Activated CD4-positive, alpha-beta T cell treated with anti-CD3 and anti-CD28 coated beads for 36 hours (primary cell): ENCODE data around the gene EOMES. TPM values are rescaled to one million over a fixed set of nuclear protein-coding genes. Genes with fewer than 3 reads are reported as not detected.

Experiments used
- ATAC-seq: fragments of 200-7000 bp; cut with Tn5 transposase; one replicate; pipeline ENCODE4 v1.10.0; 2021; ENCODE audit warnings: mild to moderate bottlenecking, moderate library complexity
- CTCF ChIA-PET: fragments of 350-600 bp; sonication (Branson Sonifier 250); formaldehyde crosslinking; loops from one replicate; lab custom pipeline; 2021; ENCODE audit warnings: antibody characterized with exemption; lab: Charles Lee
- POLR2A ChIA-PET: fragments of 350-600 bp; sonication (Branson Sonifier 250); formaldehyde crosslinking; loops from one replicate; lab custom pipeline; 2021; ENCODE audit warnings: antibody characterized with exemption, inconsistent platforms; lab: Charles Lee
- DNase-seq: peaks from one replicate; pipeline ENCODE4 v3.0.0-alpha.2; 2020
- H3K27ac Mint-ChIP-seq: one replicate; pipeline ENCODE4 v1.8.0; 2021; ENCODE audit warnings: mixed read lengths
- H3K27me3 Mint-ChIP-seq: one replicate; pipeline ENCODE4 v1.8.0; 2021; ENCODE audit warnings: mixed read lengths
- H3K36me3 Mint-ChIP-seq: one replicate; pipeline ENCODE4 v1.8.0; 2021; ENCODE audit warnings: low read depth, mixed read lengths
- H3K4me1 Mint-ChIP-seq: one replicate; pipeline ENCODE4 v1.8.0; 2021; ENCODE audit warnings: mixed read lengths
- H3K4me3 Mint-ChIP-seq: one replicate; pipeline ENCODE4 v1.8.0; 2021; ENCODE audit warnings: mild to moderate bottlenecking, moderate library complexity, mixed read lengths
- H3K9me3 Mint-ChIP-seq: one replicate; pipeline ENCODE4 v1.8.0; 2021; ENCODE audit warnings: low read depth, mixed read lengths
- intact Hi-C, 2 experiments: fragments of 100-400 bp; cut with DNase I in 1 of 2; cut with micrococcal nuclease in 1 of 2; formaldehyde crosslinking; loops; one replicate each; pipeline versions ENCODE4 v1.14.2 to v1.15.1; 2022 to 2024; cut with DNase I, micrococcal nuclease
- total RNA-seq, 2 experiments: library from RNA; stranded (reverse); gene quantifications; one replicate each; pipeline ENCODE4 v1.2.3, GENCODE V29; 2021

EOMES gene
- total RNA-seq, 2 experiments from 2014 or later = 0.25 TPM

GRCh38 chr3:27729748-27730611 is 7.9 kb upstream of the EOMES start:
- Mint-ChIP-seq H3K27ac (no peak overlapping the region), H3K4me3 (peak overlapping the region; percentile 66), H3K36me3 (no peaks in the 10 kb centered on the region), H3K27me3 (peaks cover 65% of the 10 kb centered on the region), H3K9me3 (no peaks in the 10 kb centered on the region), H3K4me1 (peaks cover 31% of the 10 kb centered on the region)
- ATAC-seq (peak; percentile 42), DNase-seq (peak; percentile 53)
- intact Hi-C loops = loop anchor here (2.0 to 10.0 kb wide), 5 partner anchors 15 to 845 kb away; no protein-coding TSS in a partner anchor
- ChIA-PET POLR2A (no interaction called here), CTCF (interaction anchor here (3.5 kb wide), 1 partner anchor 17 kb away, joined by 24 read pairs; no protein-coding TSS in a partner anchor)

- H3K27ac Mint-ChIP-seq = no peak overlapping the region
- ChIA-PET CTCF (interaction anchor here (0.6 to 3.5 kb wide), 3 partner anchors 17 to 599 kb away, joined by 3 to 24 read pairs (median 6); no protein-coding TSS in a partner anchor), POLR2A (no interaction called here)
Observed at GRCh38 chr3:27729325-27729724, 7.2 kb upstream of the EOMES start.

GRCh38 chr3:27728195-27729087 is 6.3 kb upstream of the EOMES start:
- ATAC-seq (peak; percentile 69), DNase-seq (peak; percentile 56)
- intact Hi-C loops = loop anchor here (2.0 to 10.0 kb wide), 5 partner anchors 14 to 846 kb away; no protein-coding TSS in a partner anchor
- H3K4me3 Mint-ChIP-seq = peak overlapping the region; percentile 41
- peaks cover 41% of the 10 kb centered on the region for H3K4me1 Mint-ChIP-seq
- H3K27ac Mint-ChIP-seq = no peak overlapping the region
- no peaks in the 10 kb centered on the region for H3K36me3 Mint-ChIP-seq
- peaks cover 79% of the 10 kb centered on the region for H3K27me3 Mint-ChIP-seq
- H3K9me3 Mint-ChIP-seq = no peaks in the 10 kb centered on the region
- ChIA-PET CTCF (interaction anchor here (0.6 to 3.5 kb wide), 10 partner anchors 16 to 621 kb away, joined by 3 to 24 read pairs (median 3); partner anchors contain the start of genes AZI2 and ZCWPW2), POLR2A (no interaction called here)

More at GRCh38 chr3:27729325-27729724, 7.2 kb upstream of the EOMES start:
- ATAC-seq (no peak), DNase-seq (peak; percentile 6)
- intact Hi-C loops = loop anchor here (2.0 to 10.0 kb wide), 5 partner anchors 15 to 845 kb away; no protein-coding TSS in a partner anchor
- Mint-ChIP-seq H3K27me3 (peaks cover 71% of the 10 kb centered on the region), H3K4me1 (peaks cover 32% of the 10 kb centered on the region), H3K4me3 (peak overlapping the region; percentile 66), H3K9me3 (no peaks in the 10 kb centered on the region), H3K36me3 (no peaks in the 10 kb centered on the region)

GRCh38 chr3:27726240-27726639 is 4.1 kb upstream of the EOMES start:
- Mint-ChIP-seq H3K36me3 (no peaks in the 10 kb centered on the region), H3K27ac (no peak overlapping the region), H3K4me3 (no peak overlapping the region), H3K9me3 (no peaks in the 10 kb centered on the region), H3K4me1 (peaks cover 48% of the 10 kb centered on the region), H3K27me3 (peaks cover 82% of the 10 kb centered on the region)
- ChIA-PET CTCF (interaction anchor here (1.0 to 3.5 kb wide), 2 partner anchors 14 to 602 kb away, joined by 4 to 24 read pairs; no protein-coding TSS in a partner anchor), POLR2A (interaction anchor here (0.6 kb wide), 1 partner anchor 526 kb away, joined by 4 read pairs; no protein-coding TSS in a partner anchor)
- ATAC-seq = no peak
- DNase-seq = no peak
- intact Hi-C loops = loop anchor here (10.0 kb wide), 3 partner anchors 159 to 849 kb away; no protein-coding TSS in a partner anchor

- Mint-ChIP-seq H3K36me3 (no peaks in the 10 kb centered on the region), H3K4me3 (peak overlapping the region; percentile 72), H3K9me3 (no peaks in the 10 kb centered on the region), H3K4me1 (peaks cover 40% of the 10 kb centered on the region), H3K27ac (no peak overlapping the region), H3K27me3 (peaks cover 83% of the 10 kb centered on the region)
- ATAC-seq (no peak), DNase-seq (peak; percentile 18)
- intact Hi-C loops = loop anchor here (5.0 to 10.0 kb wide), 5 partner anchors 160 to 850 kb away; no protein-coding TSS in a partner anchor
- POLR2A ChIA-PET = interaction anchor here (0.5 to 0.6 kb wide), 3 partner anchors 47 to 601 kb away, joined by 3 to 4 read pairs (median 3); no protein-coding TSS in a partner anchor
- CTCF ChIA-PET = interaction anchor here (0.7 to 5.3 kb wide), 4 partner anchors 9 to 203 kb away, joined by 3 to 49 read pairs (median 4); no protein-coding TSS in a partner anchor
Observed at GRCh38 chr3:27724459-27725197, 2.5 kb upstream of the EOMES start.

GRCh38 chr3:27723815-27724458 is 1.8 kb upstream of the EOMES start:
- intact Hi-C loops = loop anchor here (5.0 to 10.0 kb wide), 5 partner anchors 161 to 851 kb away; no protein-coding TSS in a partner anchor
- no peak for ATAC-seq

GRCh38 chr3:27723456-27723814 is 1.3 kb upstream of the EOMES start:
- Mint-ChIP-seq H3K9me3 (no peaks in the 10 kb centered on the region), H3K27ac (peak overlapping the region; percentile 24), H3K36me3 (no peaks in the 10 kb centered on the region), H3K27me3 (peaks cover 81% of the 10 kb centered on the region), H3K4me3 (peak overlapping the region; percentile 72), H3K4me1 (peaks cover 29% of the 10 kb centered on the region)
- intact Hi-C loops = loop anchor here (5.0 to 10.0 kb wide), 5 partner anchors 161 to 851 kb away; no protein-coding TSS in a partner anchor
- DNase-seq (no peak), ATAC-seq (no peak)
- CTCF ChIA-PET = interaction anchor here (0.7 to 5.3 kb wide), 5 partner anchors 8 to 612 kb away, joined by 3 to 49 read pairs (median 4); no protein-coding TSS in a partner anchor
- POLR2A ChIA-PET = no interaction called here

More at GRCh38 chr3:27723815-27724458, 1.8 kb upstream of the EOMES start:
- Mint-ChIP-seq H3K27ac (peak overlapping the region; percentile 24), H3K27me3 (peaks cover 83% of the 10 kb centered on the region), H3K9me3 (no peaks in the 10 kb centered on the region), H3K4me1 (peaks cover 34% of the 10 kb centered on the region), H3K4me3 (peak overlapping the region; percentile 72), H3K36me3 (no peaks in the 10 kb centered on the region)
- DNase-seq = peak; percentile 16
- POLR2A ChIA-PET = interaction anchor here (0.5 to 0.6 kb wide), 2 partner anchors 48 to 584 kb away, joined by 3 to 4 read pairs; no protein-coding TSS in a partner anchor
- CTCF ChIA-PET = interaction anchor here (0.7 to 5.3 kb wide), 5 partner anchors 9 to 611 kb away, joined by 3 to 49 read pairs (median 4); no protein-coding TSS in a partner anchor

- no peak overlapping the region for H3K27ac Mint-ChIP-seq
- H3K9me3 Mint-ChIP-seq = no peaks in the 10 kb centered on the region
- peak overlapping the region; percentile 72 for H3K4me3 Mint-ChIP-seq
- ATAC-seq (no peak), DNase-seq (peak; percentile 17)
- CTCF ChIA-PET = interaction anchor here (0.7 to 5.3 kb wide), 5 partner anchors 8 to 612 kb away, joined by 3 to 49 read pairs (median 4); no protein-coding TSS in a partner anchor
- peaks cover 78% of the 10 kb centered on the region for H3K27me3 Mint-ChIP-seq
- H3K36me3 Mint-ChIP-seq = no peaks in the 10 kb centered on the region
- peaks cover 24% of the 10 kb centered on the region for H3K4me1 Mint-ChIP-seq
- intact Hi-C loops = loop anchor here (5.0 to 10.0 kb wide), 5 partner anchors 162 to 852 kb away; no protein-coding TSS in a partner anchor
- POLR2A ChIA-PET = no interaction called here
Observed at GRCh38 chr3:27723001-27723445, 900 bp upstream of the EOMES start.

- no peak for ATAC-seq
- Mint-ChIP-seq H3K27ac (no peak overlapping the region), H3K4me3 (peak overlapping the region; percentile 72), H3K9me3 (no peaks in the 10 kb centered on the region), H3K4me1 (peaks cover 22% of the 10 kb centered on the region), H3K36me3 (no peaks in the 10 kb centered on the region), H3K27me3 (peaks cover 68% of the 10 kb centered on the region)
- DNase-seq = peak; percentile 21
- intact Hi-C loops = loop anchor here (1.0 to 10.0 kb wide), 6 partner anchors 9 to 854 kb away; no protein-coding TSS in a partner anchor
- ChIA-PET CTCF (interaction anchor here (0.5 to 5.3 kb wide), 10 partner anchors 9 to 820 kb away, joined by 3 to 49 read pairs (median 4); partner anchors contain the start of gene SLC4A7), POLR2A (no interaction called here)
Observed at GRCh38 chr3:27720899-27721716, 1.0 kb downstream of the EOMES start.
